ENCODE results near the gene CSRNP2. TPM values are rescaled to one million over a fixed set of nuclear protein-coding genes. Genes with fewer than 3 reads are reported as not detected.
"Not testable (repeated sequence)": the region's sequence is repeated elsewhere in the genome, so short reads cannot be mapped to it uniquely, and the experiment has no call there.

Gene CSRNP2
- total RNA-seq, 1 experiment from 2014 or later: 33.7 TPM

DNA sequence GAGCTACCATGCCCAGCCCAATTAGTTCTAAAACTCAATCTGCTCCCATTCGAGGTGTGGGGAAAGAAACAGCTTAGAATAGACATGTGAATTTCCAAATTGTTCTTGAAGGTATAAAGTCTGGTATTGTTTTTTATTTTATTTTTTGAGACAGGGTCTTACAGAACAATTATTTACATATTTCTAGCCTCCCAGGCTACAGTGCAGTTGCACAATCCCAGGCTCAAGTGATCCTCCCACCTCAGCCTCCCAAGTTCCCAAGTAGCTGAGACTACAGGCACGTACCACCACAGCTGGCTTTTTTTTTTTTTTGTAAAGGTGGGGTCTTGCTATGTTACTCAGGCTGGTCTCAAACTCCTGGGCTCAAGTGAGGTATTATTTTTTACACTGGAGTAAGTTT, 63.5 kb downstream of the CSRNP2 start:
- TF ChIP-seq OVOL2 (CRISPR knock-in tag; IDR thresholded peaks at IDR 0.05; ENCODE audit: borderline replicate concordance): no peak
- no peaks in the 10 kb centered on the region for H3K27me3 Mint-ChIP-seq (ENCODE audit: low read depth)
- H3K9me3 Mint-ChIP-seq: no peaks in the 10 kb centered on the region
- H3K36me3 Mint-ChIP-seq: no peaks in the 10 kb centered on the region
- no peak overlapping the region for H3K27ac Mint-ChIP-seq
- H3K4me1 Mint-ChIP-seq: peaks cover 18% of the 10 kb centered on the region
- POLR2A ChIA-PET: no interaction called here
- no peak for DNase-seq (ENCODE audit: low spot score)
- no peak overlapping the region for H3K4me3 Mint-ChIP-seq
- CTCF ChIA-PET: no interaction called here
- no peak for ATAC-seq

DNA sequence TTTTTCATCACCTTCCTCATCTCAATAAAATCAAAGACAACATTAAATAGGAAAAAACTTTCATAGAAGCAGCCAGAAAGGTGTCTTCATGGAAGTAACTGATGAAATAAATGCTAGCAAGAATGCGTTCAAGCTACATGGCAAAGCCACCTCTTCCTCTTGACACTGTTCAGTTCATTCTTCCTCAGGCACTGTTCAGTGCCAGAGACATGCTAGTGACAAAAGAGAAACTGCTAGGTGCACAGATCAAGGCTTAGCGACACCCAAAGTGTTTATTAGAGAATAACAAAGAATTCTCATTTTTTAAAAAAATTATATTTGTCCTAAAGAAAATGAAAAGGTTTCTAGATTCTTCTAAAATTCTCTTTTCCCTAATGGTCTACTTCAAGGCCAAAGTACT, 64.4 kb downstream of the CSRNP2 start:
- no peak for DNase-seq (ENCODE audit: low spot score)
- ChIA-PET POLR2A (interaction anchor here (0.7 kb wide), 1 partner anchor 241 kb away, joined by 9 read pairs; no protein-coding TSS in a partner anchor), CTCF (interaction anchor here (0.5 to 0.8 kb wide), 2 partner anchors 9 to 199 kb away, joined by 3 to 4 read pairs; partner anchors contain the start of gene POU6F1)
- no peaks in the 10 kb centered on the region for H3K36me3 Mint-ChIP-seq
- no peak for TF ChIP-seq ETV6 (CRISPR knock-in tag; IDR thresholded peaks at IDR 0.05)
- no peak for ATAC-seq
- no peak overlapping the region; the same call in 1 of the 2 replicates for H3K27ac Mint-ChIP-seq
- H3K4me3 Mint-ChIP-seq: no peak overlapping the region
- no peaks in the 10 kb centered on the region for H3K9me3 Mint-ChIP-seq
- peaks cover 8% of the 10 kb centered on the region for H3K4me1 Mint-ChIP-seq
- H3K27me3 Mint-ChIP-seq (ENCODE audit: low read depth): no peaks in the 10 kb centered on the region

DNA sequence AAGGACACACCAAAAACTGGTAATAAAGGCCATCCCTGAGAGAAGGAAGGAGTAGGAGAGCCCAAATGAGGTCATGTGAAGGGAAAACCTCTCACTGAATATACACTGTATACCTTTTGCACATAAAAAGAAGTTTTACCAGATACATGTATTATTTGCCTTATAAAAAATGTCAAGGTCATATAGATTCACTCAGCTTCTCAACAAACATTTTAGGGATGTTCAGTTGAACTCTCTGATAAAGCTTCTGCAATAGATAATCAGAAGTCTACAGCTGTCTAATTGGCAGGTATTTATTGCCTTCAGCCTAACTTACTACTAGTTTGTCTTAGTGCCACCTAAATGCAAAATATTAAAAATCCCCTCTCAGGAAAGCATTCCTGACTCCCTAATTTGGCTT, 65.9 kb downstream of the CSRNP2 start:
- Mint-ChIP-seq H3K36me3 (no peaks in the 10 kb centered on the region), H3K4me1 (peaks cover 13% of the 10 kb centered on the region), H3K4me3 (no peak overlapping the region), H3K27me3 (ENCODE audit: low read depth) (no peaks in the 10 kb centered on the region), H3K9me3 (no peaks in the 10 kb centered on the region), H3K27ac (no peak overlapping the region; the same call in 1 of the 2 replicates)
- no peak for TF ChIP-seq NFE2L1 (CRISPR knock-in tag; IDR thresholded peaks at IDR 0.05)
- TF ChIP-seq NFATC4 (CRISPR knock-in tag; IDR thresholded peaks at IDR 0.05): no peak
- no peak for TF ChIP-seq CREB1 (CRISPR knock-in tag; IDR thresholded peaks at IDR 0.05)
- no peak for TF ChIP-seq KAT7 (CRISPR knock-in tag; IDR thresholded peaks at IDR 0.05; ENCODE audit: borderline replicate concordance)
- no peak for TF ChIP-seq PRRX2 (CRISPR knock-in tag; IDR thresholded peaks at IDR 0.05)
- TF ChIP-seq, protein P1, sequence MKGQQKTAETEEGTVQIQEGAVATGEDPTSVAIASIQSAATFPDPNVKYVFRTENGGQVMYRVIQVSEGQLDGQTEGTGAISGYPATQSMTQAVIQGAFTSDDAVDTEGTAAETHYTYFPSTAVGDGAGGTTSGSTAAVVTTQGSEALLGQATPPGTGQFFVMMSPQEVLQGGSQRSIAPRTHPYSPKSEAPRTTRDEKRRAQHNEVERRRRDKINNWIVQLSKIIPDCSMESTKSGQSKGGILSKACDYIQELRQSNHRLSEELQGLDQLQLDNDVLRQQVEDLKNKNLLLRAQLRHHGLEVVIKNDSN (CRISPR knock-in tag; IDR thresholded peaks at IDR 0.05): no peak
- no peak for TF ChIP-seq ESRRA (CRISPR knock-in tag; IDR thresholded peaks at IDR 0.05; ENCODE audit: borderline replicate concordance)
- TF ChIP-seq, protein P2, sequence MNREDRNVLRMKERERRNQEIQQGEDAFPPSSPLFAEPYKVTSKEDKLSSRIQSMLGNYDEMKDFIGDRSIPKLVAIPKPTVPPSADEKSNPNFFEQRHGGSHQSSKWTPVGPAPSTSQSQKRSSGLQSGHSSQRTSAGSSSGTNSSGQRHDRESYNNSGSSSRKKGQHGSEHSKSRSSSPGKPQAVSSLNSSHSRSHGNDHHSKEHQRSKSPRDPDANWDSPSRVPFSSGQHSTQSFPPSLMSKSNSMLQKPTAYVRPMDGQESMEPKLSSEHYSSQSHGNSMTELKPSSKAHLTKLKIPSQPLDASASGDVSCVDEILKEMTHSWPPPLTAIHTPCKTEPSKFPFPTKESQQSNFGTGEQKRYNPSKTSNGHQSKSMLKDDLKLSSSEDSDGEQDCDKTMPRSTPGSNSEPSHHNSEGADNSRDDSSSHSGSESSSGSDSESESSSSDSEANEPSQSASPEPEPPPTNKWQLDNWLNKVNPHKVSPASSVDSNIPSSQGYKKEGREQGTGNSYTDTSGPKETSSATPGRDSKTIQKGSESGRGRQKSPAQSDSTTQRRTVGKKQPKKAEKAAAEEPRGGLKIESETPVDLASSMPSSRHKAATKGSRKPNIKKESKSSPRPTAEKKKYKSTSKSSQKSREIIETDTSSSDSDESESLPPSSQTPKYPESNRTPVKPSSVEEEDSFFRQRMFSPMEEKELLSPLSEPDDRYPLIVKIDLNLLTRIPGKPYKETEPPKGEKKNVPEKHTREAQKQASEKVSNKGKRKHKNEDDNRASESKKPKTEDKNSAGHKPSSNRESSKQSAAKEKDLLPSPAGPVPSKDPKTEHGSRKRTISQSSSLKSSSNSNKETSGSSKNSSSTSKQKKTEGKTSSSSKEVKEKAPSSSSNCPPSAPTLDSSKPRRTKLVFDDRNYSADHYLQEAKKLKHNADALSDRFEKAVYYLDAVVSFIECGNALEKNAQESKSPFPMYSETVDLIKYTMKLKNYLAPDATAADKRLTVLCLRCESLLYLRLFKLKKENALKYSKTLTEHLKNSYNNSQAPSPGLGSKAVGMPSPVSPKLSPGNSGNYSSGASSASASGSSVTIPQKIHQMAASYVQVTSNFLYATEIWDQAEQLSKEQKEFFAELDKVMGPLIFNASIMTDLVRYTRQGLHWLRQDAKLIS (CRISPR knock-in tag; IDR thresholded peaks at IDR 0.05; ENCODE audit: borderline replicate concordance): no peak
- no peak for TF ChIP-seq GRHL2 (CRISPR knock-in tag; IDR thresholded peaks at IDR 0.05; ENCODE audit: insufficient replicate concordance, severe bottlenecking)
- no peak for TF ChIP-seq NR3C1 (CRISPR knock-in tag; conservative IDR thresholded peaks at IDR 0.05; ENCODE audit: low read depth)
- TF ChIP-seq ZNF423 (CRISPR knock-in tag; IDR thresholded peaks at IDR 0.05): no peak
- TF ChIP-seq IRF2 (CRISPR knock-in tag; IDR thresholded peaks at IDR 0.05; ENCODE audit: borderline replicate concordance, low read depth): no peak
- TF ChIP-seq, protein P3, sequence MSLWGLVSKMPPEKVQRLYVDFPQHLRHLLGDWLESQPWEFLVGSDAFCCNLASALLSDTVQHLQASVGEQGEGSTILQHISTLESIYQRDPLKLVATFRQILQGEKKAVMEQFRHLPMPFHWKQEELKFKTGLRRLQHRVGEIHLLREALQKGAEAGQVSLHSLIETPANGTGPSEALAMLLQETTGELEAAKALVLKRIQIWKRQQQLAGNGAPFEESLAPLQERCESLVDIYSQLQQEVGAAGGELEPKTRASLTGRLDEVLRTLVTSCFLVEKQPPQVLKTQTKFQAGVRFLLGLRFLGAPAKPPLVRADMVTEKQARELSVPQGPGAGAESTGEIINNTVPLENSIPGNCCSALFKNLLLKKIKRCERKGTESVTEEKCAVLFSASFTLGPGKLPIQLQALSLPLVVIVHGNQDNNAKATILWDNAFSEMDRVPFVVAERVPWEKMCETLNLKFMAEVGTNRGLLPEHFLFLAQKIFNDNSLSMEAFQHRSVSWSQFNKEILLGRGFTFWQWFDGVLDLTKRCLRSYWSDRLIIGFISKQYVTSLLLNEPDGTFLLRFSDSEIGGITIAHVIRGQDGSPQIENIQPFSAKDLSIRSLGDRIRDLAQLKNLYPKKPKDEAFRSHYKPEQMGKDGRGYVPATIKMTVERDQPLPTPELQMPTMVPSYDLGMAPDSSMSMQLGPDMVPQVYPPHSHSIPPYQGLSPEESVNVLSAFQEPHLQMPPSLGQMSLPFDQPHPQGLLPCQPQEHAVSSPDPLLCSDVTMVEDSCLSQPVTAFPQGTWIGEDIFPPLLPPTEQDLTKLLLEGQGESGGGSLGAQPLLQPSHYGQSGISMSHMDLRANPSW (CRISPR knock-in tag; conservative IDR thresholded peaks at IDR 0.05; ENCODE audit: low read depth): no peak
- TF ChIP-seq NR1H2 (CRISPR knock-in tag; IDR thresholded peaks at IDR 0.05): no peak
- TF ChIP-seq, protein P4, sequence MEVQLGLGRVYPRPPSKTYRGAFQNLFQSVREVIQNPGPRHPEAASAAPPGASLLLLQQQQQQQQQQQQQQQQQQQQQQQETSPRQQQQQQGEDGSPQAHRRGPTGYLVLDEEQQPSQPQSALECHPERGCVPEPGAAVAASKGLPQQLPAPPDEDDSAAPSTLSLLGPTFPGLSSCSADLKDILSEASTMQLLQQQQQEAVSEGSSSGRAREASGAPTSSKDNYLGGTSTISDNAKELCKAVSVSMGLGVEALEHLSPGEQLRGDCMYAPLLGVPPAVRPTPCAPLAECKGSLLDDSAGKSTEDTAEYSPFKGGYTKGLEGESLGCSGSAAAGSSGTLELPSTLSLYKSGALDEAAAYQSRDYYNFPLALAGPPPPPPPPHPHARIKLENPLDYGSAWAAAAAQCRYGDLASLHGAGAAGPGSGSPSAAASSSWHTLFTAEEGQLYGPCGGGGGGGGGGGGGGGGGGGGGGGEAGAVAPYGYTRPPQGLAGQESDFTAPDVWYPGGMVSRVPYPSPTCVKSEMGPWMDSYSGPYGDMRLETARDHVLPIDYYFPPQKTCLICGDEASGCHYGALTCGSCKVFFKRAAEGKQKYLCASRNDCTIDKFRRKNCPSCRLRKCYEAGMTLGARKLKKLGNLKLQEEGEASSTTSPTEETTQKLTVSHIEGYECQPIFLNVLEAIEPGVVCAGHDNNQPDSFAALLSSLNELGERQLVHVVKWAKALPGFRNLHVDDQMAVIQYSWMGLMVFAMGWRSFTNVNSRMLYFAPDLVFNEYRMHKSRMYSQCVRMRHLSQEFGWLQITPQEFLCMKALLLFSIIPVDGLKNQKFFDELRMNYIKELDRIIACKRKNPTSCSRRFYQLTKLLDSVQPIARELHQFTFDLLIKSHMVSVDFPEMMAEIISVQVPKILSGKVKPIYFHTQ (CRISPR knock-in tag; IDR thresholded peaks at IDR 0.05): no peak
- POLR2A ChIA-PET: no interaction called here
- CTCF ChIA-PET: no interaction called here
- no peak for DNase-seq (ENCODE audit: low spot score)
- no peak for ATAC-seq

DNA sequence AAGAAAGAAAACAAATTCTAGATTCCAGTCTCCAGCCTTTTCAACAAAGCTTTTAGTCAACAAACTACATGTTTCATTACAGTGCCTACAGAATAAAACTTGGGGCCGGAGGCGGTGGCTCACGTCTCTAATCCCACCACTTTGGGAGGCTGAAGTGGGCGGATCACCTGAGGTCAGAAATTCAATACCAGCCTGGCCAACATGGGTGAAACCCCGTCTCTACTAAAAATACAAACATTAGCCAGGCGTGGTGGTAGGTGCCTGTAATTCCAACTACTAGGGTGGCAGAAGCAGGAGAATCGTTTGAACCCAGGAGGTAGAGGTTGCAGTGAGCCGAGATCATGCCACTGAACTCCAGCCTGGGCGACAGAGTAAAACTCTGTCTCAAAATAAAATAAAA, 68.9 kb downstream of the CSRNP2 start:
- CTCF ChIA-PET: not testable (repeated sequence)

More for the DNA sequence above, 68.9 kb downstream of the CSRNP2 start:
- POLR2A ChIA-PET; H3K4me3 Mint-ChIP-seq; DNase-seq (ENCODE audit: low spot score); ATAC-seq; H3K36me3 Mint-ChIP-seq; H3K9me3 Mint-ChIP-seq; H3K27me3 Mint-ChIP-seq (ENCODE audit: low read depth); H3K27ac Mint-ChIP-seq: not testable (repeated sequence)
- H3K4me1 Mint-ChIP-seq: peaks cover 14% of the 10 kb centered on the region
